Heart left ventricle (tissue), 16 donors: Measurements from ENCODE around the gene S100A16. TPM values are rescaled to one million over a fixed set of nuclear protein-coding genes. Genes with fewer than 3 reads are reported as not detected.

Experiments used
- ATAC-seq, 4 donors: fragments of 200-7000 bp; cut with Tn5 transposase; one replicate each; pipeline ENCODE4 v1.9.1; 2020 to 2022; ENCODE audit warnings: moderate library complexity in 4 of 4, mild to moderate bottlenecking in 3 of 4, moderate number of reproducible peaks in 1 of 4
- DNase-seq, 5 donors: peaks; one replicate each; pipeline ENCODE4 v3.0.0-alpha.2; 2020
- H3K27ac ChIP-seq, 12 donors: fragments of 200-600 bp; sonication (generic) in 4 of 12; one replicate each; pipeline versions ENCODE4 v1.5.0 to v1.8.0; 2016 to 2022; ENCODE audit warnings: mild to moderate bottlenecking in 2 of 12
- H3K27me3 ChIP-seq, 9 donors: fragments of 200-600 bp; sonication (generic) in 2 of 9; one replicate each; pipeline versions ENCODE4 v1.5.1 to v1.8.0; 2016 to 2022; ENCODE audit warnings: mild to moderate bottlenecking in 3 of 9
- H3K36me3 ChIP-seq, 9 donors: fragments of 200-600 bp; sonication (generic) in 2 of 9; one replicate each; pipeline versions ENCODE4 v1.5.0 to v1.8.0; 2018 to 2022; ENCODE audit warnings: mild to moderate bottlenecking in 2 of 9
- H3K4me1 ChIP-seq, 12 donors: fragments of 200-600 bp; sonication (generic) in 4 of 12; one replicate each; pipeline versions ENCODE4 v1.5.0 to v1.8.0; 2016 to 2022; ENCODE audit warnings: mild to moderate bottlenecking in 3 of 12
- H3K4me3 ChIP-seq, 12 donors: fragments of 200-600 bp; sonication (generic) in 4 of 12; one replicate each; pipeline versions ENCODE4 v1.5.0 to v1.8.0; 2017 to 2022; ENCODE audit warnings: mild to moderate bottlenecking in 9 of 12, moderate library complexity in 4 of 12
- H3K9me3 ChIP-seq, 12 donors: fragments of 200-600 bp; sonication (generic) in 4 of 12; one replicate each; pipeline versions ENCODE4 v1.5.0 to v1.8.0; 2016 to 2022; ENCODE audit warnings: mild to moderate bottlenecking in 1 of 12
- CTCF ChIP-seq, 12 donors: fragments of 200-600 bp; sonication (generic) in 4 of 12; IDR thresholded peaks; one replicate each; pipeline versions ENCODE4 v1.5.0 to v1.8.0; 2018 to 2022; ENCODE audit warnings: antibody characterized with exemption in 12 of 12, mild to moderate bottlenecking in 5 of 12
- POLR2A ChIP-seq, 2 donors: fragments of 450-650 bp; IDR thresholded peaks; one replicate each; pipeline ENCODE4 v1.6.1; 2017; ENCODE audit warnings: antibody characterized with exemption in 2 of 2, mild to moderate bottlenecking in 2 of 2, moderate library complexity in 2 of 2
- WGBS, 4 donors: extraction: QIAGEN DNeasy Blood & Tissue Kit in 2 of 4; methylation state at CpG; one replicate each; pipeline versions ENCODE4 v1.1.5 to v1.1.7; 2013 to 2018; 5-methylcytosine and 5-hydroxymethylcytosine counted together
- intact Hi-C, 10 donors: fragments of 100-400 bp; cut with DNase I; formaldehyde crosslinking; loops; one replicate each; pipeline versions ENCODE4 v1.11.1 to v1.14.2; 2022
- polyA plus RNA-seq, 2 donors: library from polyadenylated mRNA; stranded (reverse); fragments of 200-250 nt; gene quantifications; one replicate each; pipeline ENCODE4 v1.2.3, GENCODE V29; 2013
- total RNA-seq, 9 donors: library from RNA; depleted of rRNA in 2 of 9; stranded (reverse); fragments of >200 nt in 2 of 9; fragmentation: NEBNext Ultra II Directional in 3 of 9; extraction: Animal tissue kit (Norgen Biotek cat#: 25700) in 3 of 9; gene quantifications; one replicate each; pipeline versions ENCODE4 v1.1.0 to v1.2.4, GENCODE V29; 2016 to 2023
- donor health status: ischemic (EF 13 %, LVEDD 7.1; RV severe dilation, severe dysfunction).
- donor health status: healthy with polysubstance abuse.
- donor health status: DM: no; HTN: yes; CAD: no.
- donor health status: DM: no; HTN: no; CAD: no.
- donor health status: ischemic (EF 25% LVEDD 6.9; RV normal size, moderate dysfunction).
- donor health status: ischemic (EF 25% LVEDD 5.7; RV mildly dilated, moderate dysfunction).
- donor health status: healthy.
- donor health status: DM: yes; HTN: yes; CAD: no.
- donor health status: ischemic (EF 35%, LVEDD 5.7; RV mildly dilated, moderate dysfunction).
- donor health status: nonischemic (EF 11% LVEDD 7.7; RV severe dilation, severe dysfunction).
- donor health status: DM: yes; HTN: yes; CAD: no.
- donor health status: PGD.
- donor health status: ischemic (EF 29% LVEDD 5.4; RV normal size, mild dysfunction).
- donor health status: nonischemic (EF 23%, LVEDD 6.1; RV moderate dilation, normal function).

The S100A16 gene
- total and polyA plus RNA-seq, 11 donors = 37.2 to 233 (median 70.3) TPM

DNA sequence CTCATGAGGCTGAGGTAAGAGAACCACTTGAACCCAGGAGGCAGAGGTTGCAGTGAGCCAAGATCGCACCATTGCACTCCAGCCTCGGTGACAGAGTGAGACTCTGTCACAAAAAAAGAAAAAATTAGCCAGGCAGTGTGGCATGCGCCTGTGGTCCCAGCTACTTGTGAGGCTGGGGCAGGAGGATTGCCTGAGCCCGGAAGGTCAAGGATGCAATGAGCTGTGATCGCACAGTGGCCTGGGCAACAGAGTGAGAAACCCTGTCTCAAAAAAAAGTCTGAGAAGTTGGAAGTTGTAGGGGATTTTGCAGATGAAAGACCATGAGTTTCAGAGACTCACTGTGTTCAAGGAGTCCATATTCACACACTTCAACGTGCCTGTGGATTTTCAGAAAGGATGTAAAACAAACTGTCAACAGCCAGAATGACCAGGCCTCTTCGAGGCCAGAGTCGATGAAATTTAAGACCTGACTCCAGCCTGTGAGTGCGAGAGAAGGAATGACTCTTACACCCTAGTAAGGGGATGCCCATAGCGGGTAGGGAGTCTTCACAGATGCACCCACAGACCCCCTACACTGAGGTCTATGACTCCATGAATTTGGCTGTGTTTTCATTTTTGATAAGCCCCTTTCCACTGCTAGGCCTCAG, 12.2 kb upstream of the S100A16 start:
- peak overlapping the region in 1 of 12 donors; percentile 95 for H3K27ac ChIP-seq
- H3K4me3 ChIP-seq = no peak overlapping the region
- peaks cover 0 to 58% (median 35%) of the 10 kb centered on the region in 12 donors for H3K4me1 ChIP-seq
- no peak for TF ChIP-seq CTCF (IDR thresholded peaks at IDR 0.05)
- no peak for TF ChIP-seq POLR2A (IDR thresholded peaks at IDR 0.05)
- H3K27me3 ChIP-seq = no peaks in the 10 kb centered on the region
- DNase-seq (no peak), ATAC-seq (no peak)
- H3K9me3 ChIP-seq = no peaks in the 10 kb centered on the region
- intact Hi-C loops = no loop called here
- WGBS, 4 donors = 73 to 89% (median 85%) methylated on average over 9 to 10 of the region's 10 CpGs
- peaks cover 0 to 43% (median 13%) of the 10 kb centered on the region in 9 donors for H3K36me3 ChIP-seq

DNA sequence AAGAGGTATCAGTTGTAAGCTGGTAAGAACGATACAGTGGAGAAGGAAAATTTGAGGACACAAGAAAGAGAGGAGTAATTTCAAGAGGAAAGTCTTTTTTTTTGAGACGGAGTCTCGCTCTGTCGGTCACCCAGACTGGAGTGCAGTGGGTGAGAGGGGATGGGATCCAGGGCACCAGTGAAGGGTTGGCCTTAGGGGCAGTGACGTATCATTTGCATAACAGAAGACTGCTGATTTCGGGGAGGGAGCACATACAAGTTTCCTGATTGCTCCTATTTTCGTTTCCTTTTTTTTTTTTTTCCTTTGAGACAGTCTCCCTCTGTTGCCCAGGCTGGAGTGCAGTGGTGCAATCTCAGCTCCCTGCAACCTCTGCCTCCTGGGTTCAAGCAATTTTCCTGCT, 10.2 kb upstream of the S100A16 start:
- H3K27ac ChIP-seq = peak overlapping the region in 2 of 12 donors; percentile 24 to 95
- H3K36me3 ChIP-seq = peaks cover 0 to 63% (median 29%) of the 10 kb centered on the region in 9 donors
- no peak for DNase-seq
- ATAC-seq = no peak
- no peak overlapping the region for H3K4me3 ChIP-seq
- no peaks in the 10 kb centered on the region for H3K9me3 ChIP-seq
- H3K27me3 ChIP-seq = no peaks in the 10 kb centered on the region
- TF ChIP-seq CTCF (IDR thresholded peaks at IDR 0.05) (no peak), POLR2A (IDR thresholded peaks at IDR 0.05) (no peak)
- WGBS, 4 donors = 76 to 85% (median 82%) methylated on average over 7 of the region's 7 CpGs
- H3K4me1 ChIP-seq = peaks cover 0 to 53% (median 29%) of the 10 kb centered on the region in 12 donors
- intact Hi-C loops = no loop called here

DNA sequence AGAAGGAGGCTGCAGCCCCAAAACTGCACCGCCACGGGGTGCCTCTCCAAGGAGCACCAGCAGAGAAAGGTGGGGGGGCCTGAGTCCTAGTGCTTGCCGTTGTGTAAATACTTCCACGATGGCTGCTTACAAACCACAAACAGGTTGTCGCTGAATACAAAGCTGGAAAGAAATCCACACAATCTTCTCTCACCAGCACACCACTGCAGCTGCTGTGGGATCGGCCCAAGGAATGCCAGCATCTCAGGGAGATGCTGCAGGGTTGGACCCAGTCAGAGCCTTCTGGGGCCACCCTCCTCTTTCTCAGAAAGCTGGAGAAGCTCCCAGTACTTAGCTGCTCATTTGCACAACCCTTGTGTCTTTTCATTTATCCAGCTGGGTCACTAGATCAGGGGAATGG, 6.2 kb upstream of the S100A16 start:
- peaks cover 0 to 55% (median 30%) of the 10 kb centered on the region in 9 donors for H3K36me3 ChIP-seq
- WGBS, 4 donors = 96 to 97% (median 96%) methylated on average over 6 of the region's 6 CpGs
- ATAC-seq (no peak), DNase-seq (no peak)
- intact Hi-C loops = loop anchor here in 5 of 10 donors (2.0 to 5.0 kb wide), 4 partner anchors 46 to 107 kb away; no protein-coding TSS in a partner anchor
- no peak for TF ChIP-seq POLR2A (IDR thresholded peaks at IDR 0.05)
- no peak for TF ChIP-seq CTCF (IDR thresholded peaks at IDR 0.05)
- H3K4me3 ChIP-seq = no peak overlapping the region
- no peaks in the 10 kb centered on the region for H3K9me3 ChIP-seq
- H3K4me1 ChIP-seq = peaks cover 0 to 35% (median 24%) of the 10 kb centered on the region in 12 donors
- no peak overlapping the region for H3K27ac ChIP-seq
- no peaks in the 10 kb centered on the region for H3K27me3 ChIP-seq

GRCh38 chr1:153617663-153618062, 4.7 kb upstream of the S100A16 start:
- no peaks in the 10 kb centered on the region for H3K27me3 ChIP-seq
- intact Hi-C loops = loop anchor here in 7 of 10 donors (1.0 to 5.0 kb wide), 6 partner anchors 45 to 105 kb away; no protein-coding TSS in a partner anchor

More at GRCh38 chr1:153617663-153618062, 4.7 kb upstream of the S100A16 start:
- ATAC-seq = peak; percentile 57 to 82 (median 68)
- WGBS, 4 donors = 0 to 54% (median 42%) methylated on average over 2 to 6 of the region's 6 CpGs
- Histone ChIP-seq H3K4me3 (no peak overlapping the region), H3K4me1 (peaks cover 0 to 32% (median 21%) of the 10 kb centered on the region in 12 donors), H3K9me3 (no peaks in the 10 kb centered on the region), H3K27ac (peak overlapping the region in 9 of 12 donors; percentile 35 to 74 (median 63)), H3K36me3 (peaks cover 0 to 40% (median 29%) of the 10 kb centered on the region in 9 donors)
- TF ChIP-seq CTCF (IDR thresholded peaks at IDR 0.05) (peak in 11 of 12 donors; percentile 44 to 87 (median 61)), POLR2A (IDR thresholded peaks at IDR 0.05) (no peak)
- DNase-seq = peak; percentile 75 to 88 (median 81)
